ENCODE data around the gene ABHD4.
"Not testable (repeated sequence)": the region's sequence is repeated elsewhere in the genome, so short reads cannot be mapped to it uniquely, and the experiment has no call there.

The ABHD4 gene

GRCh38 chr14:22630066-22630465, 32.0 kb downstream of the ABHD4 start:
- no peak for DNase-seq

GRCh38 chr14:22630486-22630885, 32.4 kb downstream of the ABHD4 start:
- no peak for DNase-seq

GRCh38 chr14:22634233-22634900, 36.3 kb downstream of the ABHD4 start:
- DNase-seq: no peak

GRCh38 chr14:22635980-22636379, 37.9 kb downstream of the ABHD4 start:
- not testable (repeated sequence) for DNase-seq

GRCh38 chr14:22640192-22640591, 42.1 kb downstream of the ABHD4 start:
- DNase-seq: no peak

GRCh38 chr14:22641846-22642245, 43.7 kb downstream of the ABHD4 start:
- no peak for DNase-seq

- DNase-seq: no peak
These were observed 46.2 kb downstream of the ABHD4 start, which contains the start of gene OR6J1 for GRCh38 chr14:22644305-22644635. TSS of gene OR6J1 (minus strand) at chr14:22644352. CDS start at chr14:22634811, 9,541 bp downstream.

- no peak for DNase-seq
These were observed 48.6 kb downstream of the ABHD4 start for GRCh38 chr14:22646570-22647254.

- no peak for DNase-seq
These were observed 50.4 kb downstream of the ABHD4 start for GRCh38 chr14:22648506-22648905.

GRCh38 chr14:22650046-22650739, 52.1 kb downstream of the ABHD4 start:
- no peak for DNase-seq

- DNase-seq: peak; percentile 72
These were observed 52.9 kb downstream of the ABHD4 start for GRCh38 chr14:22650960-22651521.

GRCh38 chr14:22651586-22651985, 53.5 kb downstream of the ABHD4 start:
- DNase-seq: no peak

- DNase-seq: peak; percentile 90
These were observed 55.0 kb downstream of the ABHD4 start for GRCh38 chr14:22653012-22653621.

- DNase-seq: no peak
These were observed 58.1 kb downstream of the ABHD4 start for GRCh38 chr14:22656226-22656625.

- no peak for DNase-seq
These were observed 59.0 kb downstream of the ABHD4 start for GRCh38 chr14:22656945-22657731.

- DNase-seq: no peak
These were observed 59.8 kb downstream of the ABHD4 start for GRCh38 chr14:22657861-22658260.

- no peak for DNase-seq
These were observed 60.8 kb downstream of the ABHD4 start for GRCh38 chr14:22658946-22659345.

GRCh38 chr14:22660654-22661053, 62.6 kb downstream of the ABHD4 start:
- DNase-seq: no peak

Measured in islet precursor cell (in vitro differentiated cells).